Testis (tissue), 3 donors: Measurements from ENCODE around the gene SHANK2. TPM values are rescaled to one million over a fixed set of nuclear protein-coding genes. Genes with fewer than 3 reads are reported as not detected.
A peak's percentile ranks its signal among the peaks of the same experiment; 100 is the strongest.

Source experiments
- DNase-seq: peaks from one replicate; pipeline ENCODE4 v3.0.0-alpha.2; 2019
- H3K27ac ChIP-seq, 2 donors: fragments of 200-600 bp; sonication (generic); one replicate each; pipeline ENCODE4 v1.5.1; 2019
- H3K27me3 ChIP-seq: fragments of 200-600 bp; sonication (generic); one replicate; pipeline ENCODE4 v1.5.1; 2019
- H3K36me3 ChIP-seq: fragments of 200-600 bp; sonication (generic); one replicate; pipeline ENCODE4 v1.5.1; 2017; ENCODE audit warnings: low read depth; ENCODE audit errors: missing control alignments
- H3K4me1 ChIP-seq: fragments of 200-600 bp; sonication (generic); one replicate; pipeline ENCODE4 v1.5.1; 2019
- H3K4me3 ChIP-seq, 2 donors: fragments of 200-600 bp; sonication (generic); one replicate each; pipeline ENCODE4 v1.5.1; 2017 to 2019
- H3K9me3 ChIP-seq: fragments of 200-600 bp; sonication (generic); one replicate; pipeline ENCODE4 v1.5.1; 2017
- CTCF ChIP-seq, 3 experiments: fragments of 450-650 bp in 2 of 3; fragments of 200-600 bp in 1 of 3; sonication (generic) in 1 of 3; IDR thresholded peaks; one replicate each; pipeline ENCODE4 v1.5.1; 2016 to 2019; ENCODE audit warnings: antibody characterized with exemption in 3 of 3, mild to moderate bottlenecking in 2 of 3, moderate library complexity in 1 of 3
- POLR2A ChIP-seq: fragments of 450-650 bp; IDR thresholded peaks from one replicate; pipeline ENCODE4 v1.6.1; 2017; ENCODE audit warnings: antibody characterized with exemption, mild to moderate bottlenecking, moderate library complexity
- WGBS, 2 donors: methylation state at CpG; one replicate each; pipeline ENCODE4 v1.1.5; 2018; 5-methylcytosine and 5-hydroxymethylcytosine counted together
- intact Hi-C: fragments of 100-400 bp; cut with DNase I; formaldehyde crosslinking; loops from one replicate; pipeline ENCODE4 v1.15.1; 2023; ENCODE audit warnings: low total_unique reads
- polyA plus RNA-seq: library from polyadenylated mRNA; stranded (reverse); fragments of 350-450 nt; fragmentation: Illumina TruSeq; extraction: RNeasy Lipid Tissue Mini Kit (QIAGEN cat#74804); gene quantifications from one replicate; pipeline ENCODE4 v1.2.3, GENCODE V29; 2014; ENCODE audit warnings: low read depth, low replicate concordance; ENCODE audit not compliant: insufficient read depth
- total RNA-seq, 2 donors: library from RNA; depleted of rRNA; stranded (reverse); fragments of >200 nt; gene quantifications; one replicate each; pipeline ENCODE4 v1.2.3, GENCODE V29; 2016

Gene SHANK2
- total and polyA plus RNA-seq, 3 donors from 2014 or later, result 4.3 to 13.9 (median 8.0) TPM

GRCh38 chr11:71255323-71255722 lies 2.9 kb upstream of the SHANK2 start:
- 80 to 84% methylated on average over 5 of the region's 5 CpGs for WGBS, 2 donors
- intact Hi-C loops, result no loop called here
- DNase-seq, result no peak
- H3K9me3 ChIP-seq, result no peaks in the 10 kb centered on the region
- no peaks in the 10 kb centered on the region for H3K36me3 ChIP-seq
- no peak overlapping the region for H3K27ac ChIP-seq
- H3K4me1 ChIP-seq, result peaks cover 3% of the 10 kb centered on the region
- no peak overlapping the region for H3K4me3 ChIP-seq
- H3K27me3 ChIP-seq, result no peaks in the 10 kb centered on the region
- TF ChIP-seq POLR2A, result no peak
- no peak for TF ChIP-seq CTCF (IDR thresholded peaks at IDR 0.05)

GRCh38 chr11:71253794-71254193 lies 1.4 kb upstream of the SHANK2 start:
- intact Hi-C loops, result no loop called here
- no peaks in the 10 kb centered on the region for H3K27me3 ChIP-seq

DNA sequence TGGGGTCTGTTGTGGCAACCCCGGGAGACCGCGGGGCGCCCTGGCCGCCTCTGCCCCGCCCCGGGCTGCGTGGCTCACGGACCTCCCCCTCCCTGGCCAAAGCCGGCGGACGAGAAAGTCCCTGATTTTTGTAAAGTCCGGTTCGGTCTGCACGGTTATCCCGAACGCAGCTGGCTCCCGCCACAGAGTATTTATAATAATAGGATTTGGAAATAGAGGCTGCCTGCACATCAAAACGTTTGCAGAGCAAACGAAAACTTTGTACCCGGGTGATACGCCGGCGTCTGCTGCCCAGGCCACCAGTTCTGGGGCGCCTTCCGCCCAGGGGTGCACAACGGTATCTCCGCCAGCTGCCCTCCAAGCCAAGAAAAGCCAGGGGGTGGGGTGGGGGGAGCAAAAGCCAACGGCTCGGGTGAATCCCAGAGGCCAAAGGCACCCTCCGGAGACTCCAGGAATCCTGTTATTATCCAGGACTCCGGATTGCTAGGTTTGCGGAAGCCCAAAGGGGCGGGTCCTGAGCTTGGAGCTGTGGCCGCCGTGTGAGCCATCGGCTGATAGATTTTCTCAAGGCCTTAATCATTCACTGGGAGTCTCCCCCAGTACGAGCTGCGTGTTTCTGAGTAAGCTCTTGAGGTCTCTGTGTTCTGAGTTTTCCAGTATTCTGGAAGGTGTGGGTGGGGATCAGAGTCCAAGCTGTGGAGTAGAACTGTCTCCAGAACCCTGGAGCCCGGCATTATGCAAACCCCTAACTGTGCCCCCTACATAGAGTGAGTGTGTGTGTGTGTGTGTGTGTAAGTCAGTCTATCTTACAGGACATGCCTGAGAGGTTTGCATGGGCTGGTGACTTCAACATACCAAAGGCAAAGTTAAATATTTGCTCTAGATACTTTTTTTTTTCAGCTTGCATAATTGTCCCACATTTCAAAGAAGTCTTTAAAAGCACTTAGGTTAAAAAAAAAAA lies 673 bp upstream of the SHANK2 start:
- no peaks in the 10 kb centered on the region for H3K36me3 ChIP-seq
- 7 to 8% methylated on average over 5 to 28 of the region's 40 CpGs for WGBS, 2 donors
- TF ChIP-seq CTCF (IDR thresholded peaks at IDR 0.05) (no peak), POLR2A (no peak)
- peak overlapping the region; percentile 39 to 49 for H3K4me3 ChIP-seq
- no peaks in the 10 kb centered on the region for H3K9me3 ChIP-seq
- H3K27ac ChIP-seq, result peak overlapping the region in 1 of 2 donors; percentile 24
- peak; percentile 33 for DNase-seq
- peaks cover 3% of the 10 kb centered on the region for H3K4me1 ChIP-seq
- intact Hi-C loops, result no loop called here
- no peaks in the 10 kb centered on the region for H3K27me3 ChIP-seq

More at GRCh38 chr11:71253794-71254193, 1.4 kb upstream of the SHANK2 start:
- H3K9me3 ChIP-seq, result no peaks in the 10 kb centered on the region
- peaks cover 3% of the 10 kb centered on the region for H3K4me1 ChIP-seq
- DNase-seq, result no peak
- no peak overlapping the region for H3K4me3 ChIP-seq
- H3K27ac ChIP-seq, result no peak overlapping the region
- TF ChIP-seq POLR2A (no peak), CTCF (IDR thresholded peaks at IDR 0.05) (no peak)
- H3K36me3 ChIP-seq, result no peaks in the 10 kb centered on the region
- WGBS, 2 donors, result 54 to 66% methylated on average over 5 of the region's 5 CpGs

DNA sequence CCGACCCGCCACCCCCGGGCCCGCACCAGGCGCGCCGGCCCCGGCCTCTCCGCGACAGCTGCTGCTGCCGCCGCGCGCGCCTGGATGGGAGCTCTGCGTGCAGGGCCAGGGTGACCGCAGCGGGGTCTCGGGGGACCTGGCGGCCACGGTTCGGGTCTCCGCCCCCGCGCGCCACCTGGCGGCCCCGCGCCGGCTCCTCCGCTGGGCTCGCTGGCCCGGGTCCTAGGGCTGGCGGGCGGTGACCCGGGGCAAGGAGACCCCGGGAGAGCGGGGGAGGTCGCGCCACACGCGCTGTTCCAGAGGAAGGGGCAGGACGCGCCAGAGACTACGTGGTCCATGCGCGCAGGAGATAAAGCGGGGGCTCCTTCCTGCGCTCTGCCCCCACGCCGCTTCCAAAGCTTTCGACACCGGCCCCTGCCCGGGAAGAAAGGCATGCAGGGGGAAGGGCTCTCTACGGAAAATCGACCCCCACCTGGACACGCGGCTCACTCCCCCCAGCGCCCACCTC lies 562 bp downstream of the SHANK2 start:
- Histone ChIP-seq H3K4me3 (peak overlapping the region; percentile 31 to 39), H3K9me3 (no peaks in the 10 kb centered on the region), H3K27ac (no peak overlapping the region), H3K4me1 (peaks cover 3% of the 10 kb centered on the region), H3K36me3 (no peaks in the 10 kb centered on the region), H3K27me3 (no peaks in the 10 kb centered on the region)
- no peak for TF ChIP-seq POLR2A
- peak in 2 of 3 experiments; percentile 16 to 19 for TF ChIP-seq CTCF (IDR thresholded peaks at IDR 0.05)
- intact Hi-C loops, result no loop called here
- DNase-seq, result no peak
- WGBS, 2 donors, result 0 to 1% methylated on average over 16 to 36 of the region's 59 CpGs
